Transverse colon (tissue), 3 donors: ENCODE data around the gene KIN.

Experiments used
- EP300 ChIP-seq: sonication (generic); formaldehyde crosslinking; IDR thresholded peaks from one replicate; pipeline ENCODE4 v1.6.1; 2017; ENCODE audit warnings: antibody characterized with exemption, low read depth
- TF ChIP-seq, protein P1 (sequence below), 5 experiments: fragments of 200-600 bp in 3 of 5; fragments of 450-650 bp in 2 of 5; sonication (generic) in 3 of 5; IDR thresholded peaks; 1 replicate in 2 of 5; 2 replicates in 3 of 5; pipeline ENCODE4 v1.5.1; 2016 to 2017; ENCODE audit warnings: antibody characterized with exemption in 5 of 5, inconsistent platforms in 3 of 5, mild to moderate bottlenecking in 2 of 5, moderate library complexity in 1 of 5

DNA sequence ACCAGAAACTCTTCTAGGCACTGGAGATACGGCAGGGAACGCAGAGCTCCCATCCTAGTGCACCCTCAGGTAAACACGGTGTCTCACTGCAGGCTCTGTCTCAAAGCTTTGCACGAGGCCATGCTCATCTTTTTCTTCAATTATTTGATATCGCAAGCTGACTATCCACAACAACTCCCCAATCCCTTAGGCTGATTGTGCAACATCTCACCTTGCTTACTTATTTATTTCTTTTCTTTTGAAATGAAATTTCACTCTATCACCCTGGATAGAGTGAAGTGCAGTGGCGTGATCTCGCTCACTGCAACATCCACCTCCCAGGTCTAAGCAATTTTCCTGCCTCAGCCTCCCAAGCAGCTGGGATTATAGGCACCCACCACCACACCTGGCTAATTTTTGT is 72.3 kb downstream of the KIN start:
- TF ChIP-seq, protein P1, sequence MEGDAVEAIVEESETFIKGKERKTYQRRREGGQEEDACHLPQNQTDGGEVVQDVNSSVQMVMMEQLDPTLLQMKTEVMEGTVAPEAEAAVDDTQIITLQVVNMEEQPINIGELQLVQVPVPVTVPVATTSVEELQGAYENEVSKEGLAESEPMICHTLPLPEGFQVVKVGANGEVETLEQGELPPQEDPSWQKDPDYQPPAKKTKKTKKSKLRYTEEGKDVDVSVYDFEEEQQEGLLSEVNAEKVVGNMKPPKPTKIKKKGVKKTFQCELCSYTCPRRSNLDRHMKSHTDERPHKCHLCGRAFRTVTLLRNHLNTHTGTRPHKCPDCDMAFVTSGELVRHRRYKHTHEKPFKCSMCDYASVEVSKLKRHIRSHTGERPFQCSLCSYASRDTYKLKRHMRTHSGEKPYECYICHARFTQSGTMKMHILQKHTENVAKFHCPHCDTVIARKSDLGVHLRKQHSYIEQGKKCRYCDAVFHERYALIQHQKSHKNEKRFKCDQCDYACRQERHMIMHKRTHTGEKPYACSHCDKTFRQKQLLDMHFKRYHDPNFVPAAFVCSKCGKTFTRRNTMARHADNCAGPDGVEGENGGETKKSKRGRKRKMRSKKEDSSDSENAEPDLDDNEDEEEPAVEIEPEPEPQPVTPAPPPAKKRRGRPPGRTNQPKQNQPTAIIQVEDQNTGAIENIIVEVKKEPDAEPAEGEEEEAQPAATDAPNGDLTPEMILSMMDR (IDR thresholded peaks at IDR 0.05), result no peak
- TF ChIP-seq EP300, result no peak
